OCI-LY3 (cell line): ENCODE data around the gene CACNA1G.

Experiments used
- EZH2phosphoT487 ChIP-seq: fragments of 200-600 bp; shearing (Covaris generic); IDR thresholded peaks from 2 replicates; pipeline ENCODE4 v1.6.1; 2018; ENCODE audit warnings: antibody characterized with exemption, mixed run types, low read depth
- TF ChIP-seq, protein P1 (sequence below): fragments of 200-600, 300-600 bp; sonication (generic); IDR thresholded peaks from 2 replicates; pipeline ENCODE4 v1.5.1; 2014; ENCODE audit warnings: antibody characterized with exemption, low read length, low read depth

DNA sequence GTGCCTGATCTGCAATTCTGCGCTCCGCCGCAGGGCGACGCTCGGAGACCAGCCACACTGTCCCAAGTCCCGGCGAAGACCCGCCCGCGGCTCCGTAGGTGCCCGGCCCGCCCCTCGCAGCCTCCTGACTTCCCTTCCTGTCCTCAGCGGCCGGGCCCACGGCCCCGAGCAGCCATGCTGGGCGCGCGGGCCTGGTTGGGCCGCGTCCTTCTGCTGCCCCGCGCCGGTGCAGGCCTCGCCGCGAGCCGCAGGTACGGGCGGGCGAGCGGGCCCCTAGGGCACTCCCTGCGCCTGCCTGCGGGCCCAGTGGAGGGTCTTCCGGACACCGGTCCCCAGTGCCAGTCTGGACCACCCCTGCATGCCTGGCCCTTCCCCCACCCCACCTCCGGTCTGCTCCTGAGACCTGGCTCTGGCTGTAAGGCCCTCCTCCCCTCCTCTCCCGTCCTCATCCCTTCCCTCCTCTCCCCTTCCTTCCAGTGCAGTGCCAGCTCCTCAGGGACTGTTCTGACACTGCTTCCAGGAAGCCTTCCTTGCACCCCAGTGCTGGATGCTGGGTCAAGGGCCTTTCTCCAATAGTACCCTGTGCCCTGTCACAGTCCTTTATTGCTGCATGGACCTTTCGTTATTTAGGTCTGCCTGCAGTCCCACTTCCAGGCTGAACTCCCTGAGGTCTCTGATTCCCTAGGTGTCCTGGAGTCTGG, 13.3 kb upstream of the CACNA1G start, which contains the start of gene SPATA20:
- TF ChIP-seq, protein P1, sequence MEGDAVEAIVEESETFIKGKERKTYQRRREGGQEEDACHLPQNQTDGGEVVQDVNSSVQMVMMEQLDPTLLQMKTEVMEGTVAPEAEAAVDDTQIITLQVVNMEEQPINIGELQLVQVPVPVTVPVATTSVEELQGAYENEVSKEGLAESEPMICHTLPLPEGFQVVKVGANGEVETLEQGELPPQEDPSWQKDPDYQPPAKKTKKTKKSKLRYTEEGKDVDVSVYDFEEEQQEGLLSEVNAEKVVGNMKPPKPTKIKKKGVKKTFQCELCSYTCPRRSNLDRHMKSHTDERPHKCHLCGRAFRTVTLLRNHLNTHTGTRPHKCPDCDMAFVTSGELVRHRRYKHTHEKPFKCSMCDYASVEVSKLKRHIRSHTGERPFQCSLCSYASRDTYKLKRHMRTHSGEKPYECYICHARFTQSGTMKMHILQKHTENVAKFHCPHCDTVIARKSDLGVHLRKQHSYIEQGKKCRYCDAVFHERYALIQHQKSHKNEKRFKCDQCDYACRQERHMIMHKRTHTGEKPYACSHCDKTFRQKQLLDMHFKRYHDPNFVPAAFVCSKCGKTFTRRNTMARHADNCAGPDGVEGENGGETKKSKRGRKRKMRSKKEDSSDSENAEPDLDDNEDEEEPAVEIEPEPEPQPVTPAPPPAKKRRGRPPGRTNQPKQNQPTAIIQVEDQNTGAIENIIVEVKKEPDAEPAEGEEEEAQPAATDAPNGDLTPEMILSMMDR = peak; percentile 91
- no peak for TF ChIP-seq EZH2phosphoT487
